ENCODE results near the gene BRMS1L.
"Not testable (repeated sequence)": the region's sequence is repeated elsewhere in the genome, so short reads cannot be mapped to it uniquely, and the experiment has no call there.

Gene BRMS1L

DNA sequence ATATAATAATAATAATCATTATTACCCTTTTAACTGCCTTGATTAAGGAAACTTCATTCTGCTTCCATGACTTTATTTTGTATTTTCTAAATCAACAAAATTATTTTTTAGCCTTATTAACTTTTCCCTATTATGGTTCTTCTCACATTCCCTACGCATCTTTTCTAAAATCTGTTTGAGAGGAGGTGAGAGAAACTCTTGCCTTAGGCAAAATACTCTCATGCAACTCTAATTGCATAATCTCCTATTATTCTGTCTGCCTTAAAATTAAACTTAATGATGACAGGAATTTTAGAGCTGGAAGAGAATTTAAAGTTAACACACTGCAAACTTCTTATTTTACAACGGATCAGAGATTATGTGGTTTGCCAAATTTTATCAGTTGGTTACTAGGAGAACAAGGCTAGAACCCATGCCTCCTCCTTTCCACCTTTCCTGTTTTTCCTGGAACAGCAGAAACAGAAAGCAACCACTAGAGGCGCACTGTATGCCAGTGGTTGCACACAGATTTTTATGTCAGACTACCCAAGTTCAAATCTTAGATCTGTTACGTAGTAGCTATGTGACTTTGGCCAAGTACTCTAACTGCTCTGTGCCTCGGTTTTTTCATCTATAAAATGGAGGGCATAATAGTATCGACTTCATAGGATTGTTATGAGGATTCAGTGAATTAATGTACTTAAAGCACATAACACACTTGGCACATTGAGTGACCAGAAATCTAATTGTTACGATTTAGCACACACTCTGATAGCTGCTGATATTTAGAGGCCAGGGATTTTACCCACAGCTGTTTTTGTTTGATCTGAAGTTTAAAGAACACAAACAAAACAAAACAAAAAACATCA lies 4.3 kb upstream of the BRMS1L start:
- no peak for DNase-seq (ENCODE audit: low read depth)

DNA sequence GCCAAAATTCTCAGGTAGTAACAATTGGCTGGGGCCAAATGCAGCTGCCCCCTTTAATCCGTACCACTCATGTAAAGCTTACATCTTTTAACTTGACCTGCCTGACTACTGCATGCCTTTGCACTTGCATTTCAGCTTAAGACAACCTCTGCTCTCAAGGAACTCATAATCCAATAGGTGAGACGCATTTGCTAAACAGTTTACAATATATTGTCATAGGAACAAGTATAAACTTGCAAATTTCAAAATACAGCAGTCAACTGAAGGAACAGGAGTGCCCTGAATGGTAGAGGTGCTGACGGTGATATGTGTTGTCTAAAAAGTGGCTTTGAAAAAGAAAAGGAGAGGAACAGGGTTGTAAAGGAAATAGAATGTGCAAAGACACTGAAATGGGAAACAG lies 3.6 kb upstream of the BRMS1L start:
- DNase-seq (ENCODE audit: low read depth) = no peak

DNA sequence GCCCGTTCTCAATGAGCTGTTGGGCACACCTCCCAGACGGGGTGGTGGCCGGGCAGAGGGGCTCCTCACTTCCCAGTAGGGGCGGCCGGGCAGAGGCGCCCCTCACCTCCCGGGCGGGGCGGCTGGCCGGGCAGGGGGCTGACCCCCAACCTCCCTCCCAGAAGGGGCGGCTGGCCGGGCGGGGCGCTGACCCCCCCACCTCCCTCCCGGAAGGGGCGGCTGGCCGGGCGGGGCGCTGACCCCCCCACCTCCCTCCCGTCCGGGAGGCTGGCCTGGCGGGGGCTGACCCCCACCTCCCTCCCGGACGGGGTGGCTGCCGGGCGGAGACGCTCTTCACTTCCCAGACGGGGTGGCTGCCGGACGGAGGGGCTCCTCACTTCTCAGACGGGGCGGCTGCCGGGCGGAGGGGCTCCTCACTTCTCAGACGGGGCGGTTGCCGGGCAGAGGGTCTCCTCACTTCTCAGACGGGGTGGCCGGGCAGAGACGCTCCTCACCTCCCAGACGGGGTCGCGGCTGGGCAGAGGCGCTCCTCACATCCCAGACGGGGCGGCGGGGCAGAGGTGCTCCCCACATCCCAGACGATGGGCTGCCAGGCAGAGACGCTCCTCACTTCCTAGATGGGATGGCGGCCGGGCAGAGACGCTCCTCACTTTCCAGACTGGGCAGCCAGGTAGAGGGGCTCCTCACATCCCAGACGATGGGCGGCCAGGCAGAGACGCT lies 1.5 kb upstream of the BRMS1L start:
- not testable (repeated sequence) for DNase-seq (ENCODE audit: low read depth)

DNA sequence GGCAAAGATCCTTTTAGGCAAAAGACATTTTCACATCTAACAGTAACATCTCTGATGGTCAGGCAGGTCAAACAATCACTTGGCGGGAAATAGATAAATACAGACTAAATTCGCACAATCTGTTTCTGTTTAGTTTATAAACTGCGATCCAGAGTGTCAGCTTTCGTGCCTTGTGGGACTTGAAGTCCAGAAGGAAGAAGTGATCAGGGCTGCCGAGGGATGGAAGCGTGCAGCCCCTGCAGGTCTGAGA lies 245 bp upstream of the BRMS1L start:
- no peak for DNase-seq (ENCODE audit: low read depth)

DNA sequence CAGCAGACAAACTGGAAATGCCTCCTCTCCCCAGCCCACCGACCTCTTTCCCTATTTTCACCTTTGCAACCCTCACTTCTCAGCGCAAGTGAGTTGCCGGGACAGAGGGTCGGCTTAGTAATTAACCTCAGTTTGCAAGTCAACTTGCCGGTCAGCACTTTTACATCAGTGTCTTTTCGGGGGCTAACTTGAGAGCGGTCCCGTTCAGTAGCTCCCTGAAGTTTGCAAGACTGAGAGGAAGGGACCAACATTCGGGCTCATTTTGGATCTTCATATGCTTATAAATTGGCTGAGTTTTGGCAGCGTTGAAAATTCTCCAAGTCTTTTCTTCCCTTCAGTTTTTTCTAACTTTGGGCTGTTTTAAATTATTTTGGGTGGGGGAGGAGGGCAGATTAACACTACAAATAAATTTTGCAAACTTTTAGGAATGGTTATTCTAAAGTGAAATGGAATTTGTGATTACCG lies 846 bp downstream of the BRMS1L start:
- DNase-seq (ENCODE audit: low read depth) = no peak

DNA sequence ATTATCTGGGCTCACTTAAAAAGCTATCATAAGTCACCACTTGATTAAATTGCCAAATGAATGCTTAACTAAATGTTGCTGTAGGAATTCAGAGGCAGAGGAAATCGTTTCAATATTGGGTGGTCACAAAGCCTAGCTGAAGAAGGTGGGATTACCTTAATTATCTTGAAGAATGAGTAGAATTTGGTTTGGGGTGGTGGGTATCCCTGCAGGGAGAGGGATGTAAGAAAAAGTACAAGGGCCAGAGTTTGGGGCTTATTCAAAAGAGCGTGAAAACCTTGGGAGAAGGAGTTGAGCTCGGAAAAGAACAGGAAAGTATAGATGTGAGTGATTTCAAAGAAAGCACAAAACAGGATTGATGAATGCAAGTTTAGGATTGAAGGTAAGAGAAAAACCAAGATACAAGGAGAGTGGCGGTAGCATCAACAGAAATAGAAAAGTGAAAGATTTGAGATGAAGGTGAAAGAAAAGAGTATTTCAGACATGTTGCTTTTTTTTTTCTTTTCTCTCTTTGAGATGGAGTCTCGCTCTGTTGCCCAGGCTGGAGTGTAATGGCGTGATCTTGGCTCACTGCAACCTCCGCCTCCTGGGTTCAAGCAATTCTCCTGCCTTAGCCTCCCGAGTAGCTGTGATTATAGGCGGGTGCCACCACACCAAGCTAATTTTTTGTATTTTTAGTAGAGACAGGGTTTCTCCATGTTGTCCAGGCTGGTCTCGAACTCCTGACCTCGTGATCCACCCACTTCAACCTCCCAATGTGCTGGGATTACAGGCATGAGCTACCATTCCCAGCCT lies 1.7 kb downstream of the BRMS1L start:
- DNase-seq (ENCODE audit: low read depth) = no peak

DNA sequence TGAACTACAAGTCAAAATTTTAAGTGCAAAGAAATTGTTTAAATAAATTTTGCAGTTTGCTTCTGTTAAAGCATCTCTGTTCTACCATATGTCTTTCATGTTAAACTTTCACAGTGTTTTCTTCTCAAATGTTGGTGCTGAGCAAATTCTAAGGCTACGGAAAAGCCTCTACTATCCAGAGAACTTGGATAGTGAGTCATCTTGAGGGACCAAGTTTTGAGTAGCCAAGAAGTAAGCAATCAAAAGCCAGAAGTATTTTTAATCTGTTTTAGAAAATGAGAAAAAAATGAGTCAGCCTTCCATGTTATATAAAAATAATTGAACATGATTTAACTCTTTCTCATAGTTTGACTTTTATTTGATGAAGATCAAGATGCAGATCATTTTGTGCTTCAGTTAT lies 3.3 kb downstream of the BRMS1L start:
- DNase-seq (ENCODE audit: low read depth) = no peak

DNA sequence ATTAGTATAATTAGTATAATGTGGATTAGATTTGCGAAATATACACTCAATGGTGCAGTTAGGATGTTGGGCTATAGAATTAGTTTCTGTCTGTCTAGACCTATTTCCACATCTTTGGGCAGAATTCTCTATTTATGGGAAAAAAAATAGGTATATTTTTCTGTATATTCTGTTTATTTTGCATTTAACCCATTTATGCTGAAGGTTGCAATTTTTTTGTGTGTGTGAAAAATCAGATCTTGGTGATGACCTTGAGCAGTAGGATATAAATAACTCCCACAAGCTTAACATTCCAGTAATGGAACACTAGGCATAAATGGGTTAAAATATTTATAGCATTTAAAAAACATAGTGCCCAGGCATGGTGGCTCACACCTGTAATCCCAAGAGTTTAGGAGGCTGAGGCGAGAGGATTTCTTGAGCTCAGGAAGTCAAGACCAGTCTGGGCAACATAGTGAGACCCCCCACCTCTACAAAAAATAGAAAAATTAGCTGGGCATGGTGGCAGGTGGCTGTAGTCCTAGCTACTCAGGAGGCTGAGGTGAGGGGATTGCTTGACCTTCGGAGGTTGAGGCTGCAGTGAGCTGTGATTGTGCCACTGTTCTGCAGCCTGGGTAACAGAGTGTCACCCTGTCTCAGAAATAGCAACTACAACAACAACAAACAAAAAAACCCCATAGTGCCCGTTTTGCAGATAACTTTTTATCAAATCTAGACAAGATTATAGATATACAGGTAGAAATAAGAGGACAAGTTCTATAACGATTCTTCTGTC lies 9.3 kb downstream of the BRMS1L start:
- no peak for DNase-seq (ENCODE audit: low read depth)

DNA sequence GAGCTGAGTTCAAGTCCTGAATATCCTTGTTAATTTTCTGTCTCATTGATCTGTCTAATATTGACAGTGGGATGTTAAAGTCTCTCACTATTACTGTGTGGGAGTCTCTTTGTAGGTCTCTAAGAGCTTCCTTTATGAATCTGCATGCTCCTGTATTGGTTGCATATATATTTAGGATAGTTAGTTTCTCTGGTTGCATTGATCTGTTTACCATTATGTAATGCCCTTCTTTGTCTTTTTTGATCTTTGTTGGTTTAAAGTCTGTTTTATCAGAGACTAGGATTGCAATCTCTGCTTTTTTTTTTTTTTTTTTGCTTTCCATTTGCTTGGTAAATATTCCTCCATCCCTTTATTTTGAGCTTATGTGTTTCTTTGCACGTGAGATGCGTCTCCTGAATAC lies 15.6 kb downstream of the BRMS1L start:
- not testable (repeated sequence) for DNase-seq (ENCODE audit: low read depth)

DNA sequence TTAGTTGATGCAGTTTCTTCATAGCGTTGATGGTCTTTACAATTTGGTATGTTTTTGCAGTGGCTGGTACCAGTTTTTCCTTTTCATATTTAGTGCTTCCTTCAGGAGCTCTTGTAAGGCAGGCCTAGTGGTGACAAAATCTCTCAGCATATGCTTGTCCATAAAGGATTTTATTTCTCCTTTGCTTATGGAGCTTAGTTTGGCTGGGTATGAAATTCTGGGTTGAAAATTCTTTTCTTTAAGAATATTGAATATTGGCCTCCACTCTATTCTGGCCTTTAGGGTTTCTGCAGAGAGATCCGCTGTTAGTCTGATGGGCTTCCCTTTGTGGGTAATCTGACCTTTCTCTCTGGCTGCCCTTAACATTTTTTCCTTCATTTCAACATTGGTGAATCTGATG lies 16.1 kb downstream of the BRMS1L start:
- DNase-seq (ENCODE audit: low read depth) = not testable (repeated sequence)

DNA sequence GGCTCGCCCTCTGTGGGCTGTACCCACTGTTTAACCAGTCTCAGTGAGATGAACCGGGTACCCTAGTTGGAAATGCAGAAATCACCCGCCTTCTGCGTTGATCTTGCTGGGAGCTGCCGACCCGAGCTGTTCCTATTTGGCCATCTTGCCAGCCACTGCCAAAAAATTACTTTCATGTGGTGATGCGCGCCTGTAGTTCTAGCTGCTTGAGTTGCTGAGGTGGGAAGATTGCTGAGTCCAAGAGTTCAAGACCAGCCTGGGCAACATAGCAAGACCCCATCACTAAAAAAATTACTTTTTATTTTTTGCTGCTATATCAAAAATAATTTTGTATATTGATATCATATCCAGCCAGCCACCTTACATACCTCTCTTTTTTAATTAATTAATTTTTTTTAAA lies 18.4 kb downstream of the BRMS1L start:
- DNase-seq (ENCODE audit: low read depth) = no peak

DNA sequence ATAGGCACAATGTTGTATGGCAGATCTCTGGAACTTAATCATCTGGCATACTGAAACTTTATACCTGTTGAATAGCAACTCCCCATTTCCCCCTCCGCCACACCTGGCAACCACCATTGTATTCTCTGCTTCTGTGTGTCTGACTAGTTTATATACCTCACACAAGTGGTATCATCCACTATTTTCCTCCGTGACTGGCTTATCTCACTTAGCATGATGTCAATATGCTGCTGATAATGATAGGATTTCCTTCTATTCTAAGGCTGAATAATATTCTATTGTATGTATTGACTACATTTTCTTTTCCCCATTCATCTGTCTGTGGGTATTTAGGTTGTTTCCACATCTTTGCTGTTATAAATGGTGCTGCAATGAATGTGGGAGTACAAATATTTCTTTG lies 21.5 kb downstream of the BRMS1L start:
- DNase-seq (ENCODE audit: low read depth) = no peak

DNA sequence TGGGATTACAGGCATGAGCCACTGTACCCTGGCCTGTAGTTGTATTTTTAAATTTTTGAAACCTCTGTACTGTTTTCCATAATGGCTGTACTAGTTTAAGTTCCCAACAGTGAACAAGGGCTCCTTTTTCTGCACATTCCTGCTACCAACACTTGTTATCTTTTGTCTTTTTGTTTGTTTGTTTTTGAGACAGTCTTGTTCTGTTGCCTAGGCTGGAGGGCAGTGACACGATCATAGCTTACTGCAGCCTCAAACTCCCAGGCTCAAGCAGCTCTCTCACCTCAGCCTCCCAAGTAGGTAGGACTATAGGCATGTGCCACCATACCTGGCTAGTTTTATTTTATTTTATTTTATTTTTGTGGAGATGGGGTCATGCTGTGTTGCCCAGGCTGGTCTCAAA lies 23.0 kb downstream of the BRMS1L start:
- no peak for DNase-seq (ENCODE audit: low read depth)

DNA sequence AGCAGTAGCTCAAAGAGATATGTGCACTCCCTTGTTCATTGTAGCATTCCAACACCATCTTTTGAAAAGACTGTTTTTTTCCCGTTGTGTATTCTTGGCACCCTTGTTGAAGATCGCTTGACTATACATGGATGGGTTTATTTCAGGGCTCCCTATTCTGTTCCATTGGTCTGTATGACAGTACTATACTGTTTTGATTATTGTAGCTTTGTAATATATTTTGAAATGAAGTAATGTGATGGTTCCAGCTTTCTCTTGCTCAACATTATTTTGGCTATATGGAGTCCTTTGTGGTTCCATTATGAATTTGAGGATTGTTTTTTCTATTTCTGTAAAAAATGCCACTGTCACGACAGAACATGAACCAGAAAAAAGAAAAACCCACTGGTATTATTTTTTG lies 25.7 kb downstream of the BRMS1L start:
- DNase-seq (ENCODE audit: low read depth) = no peak

DNA sequence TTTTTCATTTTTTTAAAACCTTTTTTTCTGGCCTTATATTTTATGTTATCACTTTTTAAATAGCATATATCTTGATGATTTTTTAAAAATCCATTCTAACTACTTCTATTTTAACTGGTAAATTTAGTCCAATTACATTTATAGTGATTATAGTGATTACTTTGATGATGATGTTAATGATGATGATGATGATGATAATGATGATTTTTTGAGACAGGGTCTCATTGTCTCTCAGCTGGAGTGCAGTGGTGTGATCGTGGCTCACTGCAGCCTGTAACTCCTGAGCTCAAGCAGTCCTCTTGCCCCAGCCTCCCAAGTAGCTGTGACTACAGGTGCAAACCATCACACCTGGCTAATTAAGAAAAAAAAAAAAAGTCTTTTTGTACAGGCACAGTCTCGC lies 27.1 kb downstream of the BRMS1L start:
- DNase-seq (ENCODE audit: low read depth) = no peak

DNA sequence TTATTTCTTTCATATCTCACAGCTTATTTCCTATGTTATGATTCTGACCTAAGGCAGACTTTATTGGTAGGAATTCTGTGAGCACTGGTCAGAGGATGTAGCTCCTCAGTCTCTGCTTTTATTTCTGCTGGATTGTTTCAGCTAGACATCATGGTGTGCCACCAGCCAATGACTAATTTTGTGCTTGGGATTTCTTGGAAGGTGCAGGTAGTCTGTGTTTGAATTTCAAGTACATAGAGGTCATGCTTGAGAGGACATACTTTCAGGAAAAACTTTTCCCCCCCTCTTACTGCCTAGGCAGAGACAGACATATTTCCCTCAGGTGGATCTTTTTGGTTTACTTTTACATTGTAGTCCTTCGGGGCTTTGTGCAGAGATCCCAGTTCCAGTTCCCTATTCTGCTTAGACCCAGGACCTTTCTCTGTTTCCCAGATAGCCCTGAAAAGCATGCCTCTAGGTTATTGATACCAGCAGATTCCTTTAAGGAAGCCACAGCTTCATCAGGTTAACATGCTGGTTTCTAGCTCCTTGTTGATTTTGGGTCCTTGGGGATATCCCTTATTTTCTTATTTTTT lies 28.6 kb downstream of the BRMS1L start:
- no peak for DNase-seq (ENCODE audit: low read depth)

DNA sequence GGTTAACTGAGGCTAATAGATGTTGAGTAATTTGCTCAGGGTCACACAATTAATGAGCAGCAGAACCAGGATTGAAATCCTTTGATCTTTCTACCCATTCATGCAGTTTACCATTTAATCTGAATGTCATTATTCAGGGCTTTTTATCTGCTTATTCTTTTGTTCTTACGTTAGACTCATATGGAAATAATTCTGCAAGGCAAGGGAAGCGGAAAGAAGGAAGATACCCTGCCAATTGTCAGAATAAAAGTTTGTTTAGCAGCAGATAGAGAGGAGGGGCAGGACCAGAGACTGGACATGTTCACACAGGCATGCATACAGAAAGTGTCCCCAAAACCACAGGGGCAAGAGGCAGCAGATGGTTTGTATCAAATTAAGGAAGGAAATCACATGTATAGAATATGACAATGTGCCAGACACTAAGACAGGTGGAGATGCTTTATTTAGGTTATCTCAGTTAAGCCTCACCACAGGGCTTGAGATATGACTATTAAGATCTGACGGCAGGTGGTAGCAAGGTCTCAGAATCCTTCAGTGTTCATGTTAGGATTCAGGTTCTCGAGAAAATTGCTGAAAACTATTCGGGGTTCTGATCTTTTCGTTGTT lies 29.8 kb downstream of the BRMS1L start:
- DNase-seq (ENCODE audit: low read depth) = no peak

DNA sequence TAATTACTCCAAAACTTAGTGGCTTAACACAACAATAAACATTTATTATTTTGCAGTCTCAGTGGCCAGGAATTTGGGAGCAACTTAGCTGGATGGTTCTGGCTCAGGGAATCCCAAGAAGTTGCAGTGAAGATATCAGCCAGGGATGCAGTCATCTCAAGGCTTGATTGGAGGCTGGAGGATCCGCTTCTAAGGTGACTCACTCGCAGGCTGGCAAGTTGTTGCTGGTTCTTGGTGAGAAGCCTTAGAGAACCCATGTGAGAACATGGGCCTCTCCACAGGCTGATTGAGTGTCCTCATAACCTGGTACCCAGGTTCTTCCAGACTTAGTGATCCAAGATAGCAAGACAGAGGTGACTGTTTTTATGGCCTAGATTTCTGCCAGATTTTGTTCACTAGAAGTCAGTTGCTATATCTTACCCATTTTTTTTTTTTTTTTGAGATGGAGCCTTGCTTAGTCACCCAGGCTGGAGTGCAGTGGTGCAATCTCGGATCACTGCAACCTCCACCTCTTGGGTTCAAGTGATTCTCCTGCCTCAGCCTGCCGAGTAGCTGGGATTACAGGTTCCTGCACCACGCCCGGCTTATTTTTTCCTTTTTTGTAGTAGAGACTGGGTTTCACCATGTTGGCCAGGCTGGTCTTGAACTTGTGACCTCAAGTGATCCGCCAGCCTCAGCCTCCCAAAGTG lies 32.5 kb downstream of the BRMS1L start:
- peak; percentile 53 for DNase-seq (ENCODE audit: low read depth)

DNA sequence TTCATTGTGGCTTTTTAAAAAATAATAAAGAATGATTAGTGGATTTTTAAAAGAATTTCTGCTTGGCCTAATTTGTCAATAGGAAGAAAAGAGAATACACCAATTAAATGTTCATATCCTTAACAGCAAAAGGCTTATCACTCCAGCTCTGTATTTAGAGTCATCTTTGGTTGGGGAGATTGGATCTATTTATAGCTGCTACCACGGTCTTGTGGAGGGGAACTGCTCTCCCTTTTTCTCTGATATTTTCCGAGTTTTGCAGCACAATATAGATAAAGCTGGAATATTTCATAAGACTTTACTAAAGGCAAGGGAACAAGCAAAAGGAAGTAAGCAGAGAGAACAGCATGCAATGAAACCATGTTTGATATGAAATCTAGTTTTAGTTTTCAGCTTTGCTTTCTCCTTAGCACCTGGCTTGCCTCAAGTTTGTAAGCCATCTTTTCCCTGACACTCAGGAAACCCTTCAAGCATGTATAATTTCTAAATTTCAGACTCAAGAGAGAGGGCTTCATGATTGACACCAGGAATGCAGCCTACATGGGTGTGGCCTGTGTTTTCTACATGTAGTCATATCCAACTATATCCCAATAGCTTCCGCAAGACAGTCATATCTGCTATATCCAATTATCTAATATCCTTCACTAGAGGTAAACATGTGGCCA lies 35.2 kb downstream of the BRMS1L start:
- no peak for DNase-seq (ENCODE audit: low read depth)

DNA sequence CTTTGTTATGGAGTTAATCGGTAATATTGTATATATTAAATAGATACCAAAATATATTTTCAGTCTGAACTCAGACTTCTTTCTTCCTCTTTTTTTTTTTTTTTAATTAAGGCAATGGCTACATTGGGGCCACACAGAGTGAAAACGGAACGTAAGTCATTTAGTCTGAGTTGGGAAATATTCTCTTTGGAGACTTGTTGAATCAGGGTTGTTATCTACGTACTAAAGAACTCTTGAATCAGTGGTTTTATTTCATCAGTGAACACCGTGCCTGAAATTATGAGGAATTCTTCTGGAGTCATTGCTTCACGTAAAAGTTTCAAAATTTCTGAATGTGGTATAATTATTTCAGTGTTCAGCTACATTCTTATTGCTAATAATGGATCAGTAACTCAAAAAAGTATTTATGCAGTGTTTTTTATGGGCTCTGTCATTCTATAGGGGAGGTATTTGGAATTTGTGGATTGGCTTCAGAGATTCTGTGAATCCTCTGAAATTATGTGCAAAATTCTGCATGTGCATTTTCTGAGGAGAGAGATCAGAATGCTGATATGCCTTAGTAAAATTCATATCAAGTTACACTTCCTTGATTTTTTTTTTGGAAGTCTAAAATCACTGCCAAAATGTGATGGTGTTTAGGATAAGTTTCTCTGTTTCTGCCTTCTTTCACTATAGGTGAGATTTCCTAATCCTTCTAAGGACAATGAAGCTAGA lies 39.6 kb downstream of the BRMS1L start:
- DNase-seq (ENCODE audit: low read depth) = no peak
